Fibroblast of mammary gland (primary cell): ENCODE results near the gene PDE3B.
"Not testable (repeated sequence)": the region's sequence is repeated elsewhere in the genome, so short reads cannot be mapped to it uniquely, and the experiment has no call there.

ENCODE experiments used
- DNase-seq: peaks from one replicate; pipeline ENCODE4 v3.0.0-alpha.2; 2010; ENCODE audit warnings: low read depth
- H3K4me3 ChIP-seq: 2 replicates; pipeline ENCODE4 v1.5.1; 2011; ENCODE audit warnings: low read depth, mild to moderate bottlenecking, low read length, moderate library complexity; ENCODE audit not compliant: control insufficient read depth
- CTCF ChIP-seq: conservative IDR thresholded peaks from 2 replicates; pipeline ENCODE4 v1.5.1; 2011; ENCODE audit warnings: low read depth, low read length, inconsistent platforms; ENCODE audit not compliant: control insufficient read depth, insufficient read depth

Gene PDE3B

DNA sequence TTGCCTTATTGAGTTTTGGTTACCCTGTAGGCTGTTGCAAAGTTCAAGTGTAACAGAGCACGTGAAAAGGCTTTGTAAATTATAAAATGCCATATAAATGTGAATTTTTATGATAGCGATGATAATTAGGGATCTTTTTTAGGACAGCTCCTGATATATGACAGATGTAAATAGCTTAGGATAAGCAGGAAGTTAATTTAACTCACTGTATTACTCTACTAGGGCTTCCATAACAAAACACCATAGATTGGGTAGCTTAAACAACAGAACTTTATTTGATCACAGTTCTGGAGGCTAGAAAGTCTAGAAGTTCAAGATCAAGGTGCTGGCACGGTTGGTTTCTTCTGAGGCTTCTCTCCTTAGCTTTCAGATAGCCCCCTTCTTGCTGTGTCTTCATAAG, 17.0 kb upstream of the PDE3B start:
- DNase-seq = no peak
- TF ChIP-seq CTCF = no peak
- no peak overlapping the region for H3K4me3 ChIP-seq

- H3K4me3 ChIP-seq, DNase-seq: not testable (repeated sequence)
These were observed 9.9 kb upstream of the PDE3B start for GRCh38 chr11:14633506-14634224.

DNA sequence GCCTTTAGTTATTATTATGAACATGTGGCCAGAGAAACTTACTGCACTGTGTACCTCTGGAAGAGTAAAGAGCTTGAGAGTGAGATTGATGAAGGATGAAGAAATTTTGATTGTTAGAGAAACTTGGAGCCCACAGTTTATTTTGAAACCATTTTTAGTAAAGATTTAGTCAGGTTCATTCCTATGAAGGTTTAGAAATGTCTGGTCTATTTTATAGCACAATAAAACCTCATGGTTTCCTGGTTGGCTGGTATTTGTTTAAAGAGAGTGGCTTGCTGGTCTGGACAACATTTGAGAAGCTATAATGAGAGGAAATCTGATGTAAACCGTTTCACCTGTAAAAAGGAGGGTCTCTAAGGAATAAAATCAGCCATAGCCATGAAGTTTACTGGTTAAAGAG, 8.8 kb upstream of the PDE3B start:
- no peak for DNase-seq

DNA sequence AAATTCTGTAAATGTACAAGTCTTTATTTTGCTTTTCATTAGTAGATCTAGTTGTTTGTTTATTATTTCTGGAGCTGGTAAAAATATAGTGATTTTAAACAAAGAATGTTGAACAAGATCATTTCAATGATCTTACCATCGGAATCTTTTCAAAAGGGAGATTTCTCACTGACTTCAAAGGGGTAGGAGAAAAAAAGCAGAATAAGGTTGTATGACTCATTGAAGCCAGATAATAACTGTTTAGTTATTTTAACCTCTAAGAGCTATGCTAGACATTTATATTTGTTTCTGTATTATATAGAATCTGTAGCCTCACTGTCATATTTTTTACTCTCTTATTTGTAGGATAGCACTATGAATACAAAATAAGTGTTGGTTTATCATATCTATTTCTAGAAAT, 8.1 kb upstream of the PDE3B start:
- no peak for TF ChIP-seq CTCF
- H3K4me3 ChIP-seq = no peak overlapping the region
- no peak for DNase-seq

More for the DNA sequence above, 8.8 kb upstream of the PDE3B start:
- TF ChIP-seq CTCF = no peak
- no peak overlapping the region for H3K4me3 ChIP-seq

GRCh38 chr11:14636119-14636518, 7.5 kb upstream of the PDE3B start:
- TF ChIP-seq CTCF = no peak
- H3K4me3 ChIP-seq = no peak overlapping the region
- no peak for DNase-seq

- H3K4me3 ChIP-seq = no peak overlapping the region
- DNase-seq = no peak
- no peak for TF ChIP-seq CTCF
These were observed 5.7 kb upstream of the PDE3B start for GRCh38 chr11:14637868-14638409.

DNA sequence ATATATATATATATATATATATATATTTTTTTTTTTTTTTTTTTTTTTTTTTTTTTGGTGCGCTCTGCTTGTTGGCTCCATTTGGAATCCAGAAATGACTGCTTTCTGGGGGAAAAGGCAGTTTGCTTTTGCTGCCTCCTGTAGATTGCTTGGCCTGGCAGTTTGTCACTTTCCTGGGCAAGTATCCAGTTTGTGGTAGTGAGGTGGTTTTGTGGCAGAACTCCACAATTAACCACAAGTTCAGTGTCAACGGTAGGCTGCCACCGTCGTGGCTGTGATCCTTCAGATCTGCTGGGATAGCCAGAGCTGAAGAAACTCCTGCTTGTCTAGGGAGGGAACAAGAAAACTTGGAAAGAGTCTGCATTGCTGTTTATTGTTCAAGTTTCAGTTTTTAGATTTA, 5.0 kb upstream of the PDE3B start:
- no peak for DNase-seq
- no peak overlapping the region for H3K4me3 ChIP-seq
- TF ChIP-seq CTCF = no peak
